ENCODE data around the gene VPS9D1.
"Not testable (repeated sequence)": the region's sequence is repeated elsewhere in the genome, so short reads cannot be mapped to it uniquely, and the experiment has no call there.

VPS9D1 gene

GRCh38 chr16:89693931-89694783, 26.5 kb downstream of the VPS9D1 start:
- no peak for DNase-seq (ENCODE audit: low spot score)

GRCh38 chr16:89693289-89693731, 27.4 kb downstream of the VPS9D1 start:
- no peak for DNase-seq (ENCODE audit: low spot score)

- no peak for DNase-seq (ENCODE audit: low spot score)
Measured at GRCh38 chr16:89691986-89692569, 28.6 kb downstream of the VPS9D1 start.

GRCh38 chr16:89691231-89691985, 29.3 kb downstream of the VPS9D1 start:
- no peak for DNase-seq (ENCODE audit: low spot score)

GRCh38 chr16:89690392-89690901, 30.3 kb downstream of the VPS9D1 start:
- DNase-seq (ENCODE audit: low spot score): no peak

- not testable (repeated sequence) for DNase-seq (ENCODE audit: low spot score)
Measured at GRCh38 chr16:89689621-89690020, 31.1 kb downstream of the VPS9D1 start.

DNA sequence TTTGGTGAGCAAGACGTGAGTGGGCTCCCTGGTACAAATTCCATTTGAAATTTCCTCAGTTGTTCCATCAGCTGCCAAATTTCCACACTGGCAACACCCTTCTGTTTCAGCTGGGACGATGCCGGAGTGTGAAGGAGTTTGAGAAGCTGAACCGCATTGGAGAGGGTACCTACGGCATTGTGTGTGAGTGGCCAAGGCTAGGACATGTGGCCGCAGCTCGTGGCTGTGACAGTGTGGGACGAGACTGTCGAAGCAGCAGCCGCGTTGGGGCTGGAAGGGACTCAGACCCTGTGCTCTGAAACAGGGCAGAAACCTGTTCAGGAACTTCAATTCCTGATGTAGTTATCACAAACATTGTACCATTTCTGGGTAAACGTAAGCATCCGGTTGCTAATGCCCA, 31.6 kb downstream of the VPS9D1 start:
- no peak for DNase-seq (ENCODE audit: low spot score)

GRCh38 chr16:89688395-89688794, 32.3 kb downstream of the VPS9D1 start:
- no peak for DNase-seq (ENCODE audit: low spot score)

GRCh38 chr16:89687092-89687940, 33.4 kb downstream of the VPS9D1 start:
- no peak for DNase-seq (ENCODE audit: low spot score)

DNA sequence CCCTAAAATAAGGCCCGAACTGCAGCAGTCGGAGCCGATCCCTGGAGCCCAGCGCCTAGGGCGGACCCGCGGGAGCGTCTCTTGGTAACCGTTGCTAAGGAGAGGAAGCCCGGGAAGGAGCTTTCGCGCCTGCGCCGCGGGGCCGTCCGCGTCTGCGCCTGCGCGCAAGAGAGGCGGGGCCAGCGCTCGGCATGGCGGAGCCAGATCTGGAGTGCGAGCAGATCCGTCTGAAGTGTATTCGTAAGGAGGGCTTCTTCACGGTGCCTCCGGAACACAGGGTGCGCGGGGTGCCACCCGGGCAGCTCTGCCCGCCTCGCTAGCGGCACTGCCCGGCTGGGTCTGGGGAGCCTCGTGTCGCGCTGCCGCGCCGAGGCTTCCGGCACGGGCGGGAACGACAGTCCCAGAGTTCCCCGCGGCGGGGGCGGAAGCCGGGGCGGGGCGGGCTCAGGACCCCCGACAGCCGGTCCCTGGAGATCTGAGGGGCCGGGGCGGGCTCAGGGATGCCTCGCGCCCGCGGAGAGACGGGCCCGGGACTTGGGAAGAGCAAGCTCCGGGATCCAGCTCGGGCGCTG, 34.1 kb downstream of the VPS9D1 start, which contains the start of gene CDK10:
Gene CDK10, plus strand, starts transcription at position 170 of the 572 bp plus-strand sequence. Its CDS starts 22 bp downstream, at position 192.
- DNase-seq (ENCODE audit: low spot score): peak; percentile 98

- no peak for DNase-seq (ENCODE audit: low spot score)
Measured at GRCh38 chr16:89685916-89686315, 34.8 kb downstream of the VPS9D1 start.

- DNase-seq (ENCODE audit: low spot score): no peak
Measured at GRCh38 chr16:89678258-89678657, 42.4 kb downstream of the VPS9D1 start.

- no peak for DNase-seq (ENCODE audit: low spot score)
Measured at GRCh38 chr16:89672177-89672941, 48.3 kb downstream of the VPS9D1 start.

DNA sequence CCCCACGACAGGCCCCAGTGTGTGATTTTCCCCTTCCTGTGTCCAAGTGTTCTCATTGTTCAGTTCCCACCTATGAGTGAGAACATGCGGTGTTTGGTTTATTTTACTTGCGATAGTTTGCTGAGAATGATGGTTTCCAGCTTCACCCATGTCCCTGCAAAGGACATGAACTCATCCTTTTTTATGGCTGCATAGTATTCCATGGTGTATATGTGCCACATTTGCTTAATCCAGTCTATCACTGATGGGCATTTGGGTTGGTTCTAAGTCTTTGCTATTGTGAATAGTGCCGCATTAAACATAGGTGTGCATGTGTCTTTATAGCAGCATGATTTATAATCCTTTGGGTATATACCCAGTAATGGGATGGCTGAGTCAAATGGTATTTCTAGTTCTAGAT, 49.1 kb downstream of the VPS9D1 start:
- not testable (repeated sequence) for DNase-seq (ENCODE audit: low spot score)

DNA sequence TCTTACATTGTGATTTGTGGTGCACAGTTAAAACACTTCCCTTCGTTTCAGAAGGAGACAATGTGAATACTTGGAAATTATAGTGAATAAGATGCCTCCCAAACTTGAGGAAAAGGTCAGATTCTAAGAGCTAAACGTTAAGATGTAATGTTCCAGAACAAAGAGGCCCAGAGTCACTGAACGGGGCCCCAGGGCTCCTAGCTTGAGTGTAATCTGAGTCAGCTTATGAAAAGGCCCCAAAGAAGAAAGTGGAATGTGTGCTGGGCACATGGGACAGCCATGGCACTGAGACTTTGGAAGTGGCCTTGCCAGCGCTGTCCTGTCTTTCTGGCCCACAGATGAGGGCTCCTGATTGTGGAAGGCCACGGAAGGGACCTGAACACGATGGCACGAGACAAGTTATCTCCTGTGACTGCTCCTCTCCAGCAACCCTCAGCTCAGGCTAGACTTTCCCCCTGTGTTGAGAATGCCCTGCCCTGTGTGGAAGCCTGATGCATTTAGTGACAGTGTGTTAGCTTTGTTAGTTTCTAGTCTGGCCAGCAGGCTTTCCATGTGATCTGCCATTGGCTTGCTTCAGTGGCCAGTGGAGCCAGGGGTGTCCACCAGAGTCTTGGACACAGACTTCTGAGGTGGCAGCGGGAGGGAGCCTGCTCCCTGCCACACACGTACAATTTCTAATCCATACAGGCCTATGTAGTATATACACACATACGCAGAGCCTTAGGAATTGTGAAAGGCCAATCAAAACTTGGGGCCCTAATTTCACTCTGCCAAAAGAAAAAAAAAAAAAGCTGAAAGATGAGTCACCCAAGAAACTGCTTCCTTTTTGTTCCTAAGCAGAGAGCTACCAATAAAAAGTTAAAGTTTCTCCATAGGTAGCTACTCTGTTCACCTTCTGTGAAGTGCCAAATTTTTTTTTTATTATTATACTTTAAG, 49.9 kb downstream of the VPS9D1 start:
- DNase-seq (ENCODE audit: low spot score): no peak

DNA sequence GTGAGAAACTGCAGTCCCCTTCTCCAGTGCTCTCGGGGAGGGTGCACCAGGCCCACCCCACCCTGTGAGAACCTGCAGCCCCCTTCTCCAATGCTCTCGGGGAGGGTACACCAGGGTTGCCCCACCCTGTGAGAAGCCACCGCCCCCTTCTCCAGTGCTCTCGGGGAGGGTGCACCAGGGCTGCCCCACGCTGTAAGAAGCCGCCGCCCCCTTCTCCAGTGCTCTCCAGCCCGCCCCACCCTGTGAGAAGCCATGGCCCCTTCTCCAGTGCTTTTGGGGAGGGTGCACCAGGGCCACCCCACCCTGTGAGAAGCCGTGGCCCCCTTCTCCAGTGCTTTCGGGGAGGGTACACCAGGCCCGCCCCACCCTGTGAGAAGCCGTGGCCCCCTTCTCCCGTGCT, 50.9 kb downstream of the VPS9D1 start:
- DNase-seq (ENCODE audit: low spot score): no peak

DNA sequence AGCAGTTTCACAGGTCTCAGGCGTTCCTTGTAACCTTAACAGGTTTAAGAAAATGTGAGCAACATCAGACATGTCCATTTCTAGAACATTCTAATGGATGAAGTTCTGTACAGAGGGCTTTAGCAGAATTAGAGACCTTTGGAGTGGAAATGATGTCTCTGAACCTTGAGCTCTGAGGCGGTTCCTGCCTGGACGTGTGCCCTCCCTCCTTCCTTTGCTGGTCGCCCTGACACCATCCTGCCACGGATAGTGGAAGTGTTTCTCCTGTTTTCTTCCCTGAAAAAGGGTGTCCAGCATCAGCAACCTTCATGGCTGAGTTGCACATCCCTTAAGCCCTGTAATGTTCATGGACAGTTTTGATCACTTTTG, 51.9 kb downstream of the VPS9D1 start:
- no peak for DNase-seq (ENCODE audit: low spot score)

DNA sequence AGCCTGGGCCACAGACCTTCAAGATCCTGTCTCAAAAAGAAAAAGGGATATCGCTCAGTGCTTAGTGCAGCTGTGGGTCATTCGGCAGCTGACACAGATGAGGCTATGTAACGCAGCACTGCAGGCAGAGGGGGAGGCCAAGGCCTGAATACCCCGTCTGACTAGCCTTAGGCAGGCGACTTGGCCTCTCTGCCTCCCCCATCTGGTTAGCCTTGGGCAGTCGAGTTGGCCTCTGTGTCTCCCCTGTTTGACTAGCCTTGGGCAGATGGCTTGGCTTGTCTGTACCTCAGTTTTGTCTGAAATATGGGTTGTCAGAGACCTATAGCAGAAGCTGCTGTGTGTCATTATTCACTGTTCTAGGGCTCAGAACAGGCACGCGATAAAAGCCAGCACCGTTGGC, 53.1 kb downstream of the VPS9D1 start:
- no peak for DNase-seq (ENCODE audit: low spot score)

- DNase-seq (ENCODE audit: low spot score): not testable (repeated sequence)
Measured at GRCh38 chr16:89667000-89667399, 53.7 kb downstream of the VPS9D1 start.

Measured in iPS-NIHi11 (cell line).